ENCODE data around the gene ASF1A. TPM values are rescaled to one million over a fixed set of nuclear protein-coding genes. Genes with fewer than 3 reads are reported as not detected.
"Not testable (repeated sequence)": the region's sequence is repeated elsewhere in the genome, so short reads cannot be mapped to it uniquely, and the experiment has no call there.

The ASF1A gene
- polyA plus RNA-seq (2013, experiment 1 of 2; ENCODE audit: insufficient read length) = 15.3 TPM
- polyA plus RNA-seq (2013, experiment 2 of 2; ENCODE audit: insufficient read length) = 9.4 TPM

DNA sequence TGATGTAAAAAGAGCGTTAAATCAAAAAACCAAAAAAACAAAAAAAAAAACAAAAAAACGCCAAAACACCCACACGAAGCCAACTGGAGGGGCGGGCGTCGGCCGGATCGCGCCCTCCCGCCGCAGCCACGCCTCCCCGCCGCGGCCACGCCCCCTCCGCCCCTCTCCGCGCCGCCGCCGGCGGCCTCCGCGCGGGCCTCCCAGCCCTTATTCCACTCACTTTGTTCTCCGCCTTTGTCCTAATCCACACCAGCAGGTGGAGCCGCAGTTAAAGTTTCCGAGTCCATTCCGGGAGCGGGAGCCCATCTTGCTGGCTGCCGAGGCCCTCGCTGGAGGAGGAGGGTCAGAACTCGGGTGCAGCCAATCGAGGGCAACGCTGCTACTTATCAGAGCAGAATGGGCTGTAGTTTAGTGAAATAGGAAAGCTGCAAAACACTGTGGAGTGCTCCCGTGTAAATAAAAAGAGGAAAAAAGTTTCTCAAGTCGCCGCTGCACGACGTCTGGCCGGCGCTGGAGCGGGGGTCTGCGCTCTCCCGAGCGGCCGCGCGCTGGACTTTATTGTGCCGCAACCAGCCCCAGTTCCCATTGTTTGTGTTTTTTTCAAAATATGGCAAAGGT, at the start of gene ASF1A:
Gene ASF1A, plus strand, starts transcription at position 346 of the 618 bp plus-strand sequence. Its CDS starts 262 bp downstream, at position 608.
- DNase-seq = peak; percentile 99

DNA sequence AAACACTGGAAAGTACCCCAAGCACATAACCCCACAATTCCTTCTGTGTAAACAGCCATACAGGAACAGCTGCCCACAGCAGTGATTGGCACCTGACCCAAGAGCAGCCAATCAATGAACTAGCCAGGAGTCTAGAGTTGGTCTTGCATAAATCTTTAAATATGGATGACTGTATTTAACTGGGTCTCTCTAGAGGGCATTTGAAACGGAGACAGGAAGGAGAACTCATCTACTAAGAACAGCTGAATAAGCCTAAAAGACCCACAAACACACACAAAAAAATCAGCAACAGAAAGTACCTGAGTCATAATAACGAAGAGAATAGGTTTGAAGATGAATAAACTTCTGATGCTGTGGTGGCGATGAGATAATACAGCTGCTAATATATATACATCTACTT, 49.0 kb upstream of the ASF1A start:
- DNase-seq = no peak

DNA sequence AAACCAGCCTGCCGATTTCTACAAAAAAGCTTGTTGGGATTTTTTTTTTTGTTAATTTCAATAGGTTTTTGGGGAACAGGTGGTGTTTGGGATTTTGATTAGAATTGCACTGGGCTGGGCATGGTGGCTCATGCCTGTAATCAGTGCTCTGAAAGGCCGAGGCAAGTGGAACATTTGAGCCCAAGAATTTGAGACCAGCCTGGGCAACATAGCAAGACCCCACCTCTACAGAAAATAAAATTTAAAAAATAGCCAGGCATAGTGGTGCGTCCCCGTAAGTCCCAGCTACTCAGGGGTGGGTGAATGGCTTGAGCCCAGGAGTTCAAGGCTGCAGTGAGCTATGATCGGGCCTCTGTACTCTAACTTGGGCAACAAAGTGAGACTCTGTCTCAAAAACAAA, 40.5 kb upstream of the ASF1A start:
- DNase-seq = no peak

DNA sequence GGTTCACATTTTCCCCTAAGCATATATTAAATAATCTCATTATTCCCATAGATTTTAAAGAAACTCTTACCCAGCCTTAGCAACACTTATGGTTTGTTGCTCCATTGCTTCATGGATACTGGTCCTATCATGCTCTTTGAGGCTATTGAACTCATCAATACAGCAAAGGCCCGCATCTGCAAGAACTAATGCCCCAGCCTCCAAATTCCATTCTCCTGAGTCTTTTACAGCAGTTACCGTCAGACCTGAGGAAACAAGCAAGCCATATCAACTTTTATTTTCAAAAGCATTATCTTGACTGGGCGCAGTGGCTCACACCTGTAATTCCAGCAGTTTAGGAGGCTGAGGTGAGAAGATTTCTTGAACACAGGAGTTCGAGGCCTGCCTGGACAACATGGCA, 37.7 kb upstream of the ASF1A start:
- no peak for DNase-seq

DNA sequence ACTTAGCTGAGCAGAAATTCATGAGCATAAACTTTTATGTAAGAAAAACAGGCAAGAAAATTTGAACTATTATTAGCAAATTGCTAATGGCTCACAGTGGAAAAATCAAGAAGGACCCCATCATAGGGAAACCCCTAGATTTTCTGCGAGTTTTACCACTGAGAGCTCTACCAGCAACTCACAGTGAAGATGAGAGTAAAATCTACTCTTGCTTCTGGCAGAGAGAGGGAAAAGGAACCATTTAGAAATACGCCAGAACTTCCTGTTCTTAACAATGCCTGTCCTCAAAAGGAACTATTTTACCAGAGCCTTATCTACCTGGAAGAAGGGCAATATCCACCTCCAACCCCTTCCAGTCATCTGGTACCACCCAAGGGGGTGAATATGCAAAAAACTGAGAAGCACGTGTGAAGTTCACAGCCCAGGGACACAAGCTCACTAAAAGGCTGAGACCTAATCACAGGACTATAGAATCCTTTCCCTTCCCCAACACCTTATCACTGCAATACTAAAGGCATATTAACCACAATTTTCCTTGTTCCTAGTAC, 34.4 kb upstream of the ASF1A start:
- no peak for DNase-seq

DNA sequence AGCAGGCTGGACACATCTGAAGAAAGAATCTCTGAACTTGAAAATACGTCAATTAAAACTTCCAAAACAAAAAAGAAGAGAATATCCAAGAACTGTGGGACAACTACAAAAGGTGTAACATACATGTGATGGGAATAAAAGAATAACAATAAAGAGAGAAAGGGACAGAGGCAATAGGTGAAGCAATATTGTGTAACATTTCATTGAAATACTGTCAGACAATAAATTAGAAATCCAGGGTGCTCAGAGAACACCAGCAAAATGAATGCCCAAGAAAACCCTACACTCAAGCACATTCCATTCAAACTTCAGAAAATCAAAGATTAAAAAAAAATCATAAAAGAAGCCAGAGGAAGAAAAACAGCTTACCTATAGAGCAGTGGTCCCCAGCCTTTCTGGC, 33.6 kb upstream of the ASF1A start:
- no peak for DNase-seq

DNA sequence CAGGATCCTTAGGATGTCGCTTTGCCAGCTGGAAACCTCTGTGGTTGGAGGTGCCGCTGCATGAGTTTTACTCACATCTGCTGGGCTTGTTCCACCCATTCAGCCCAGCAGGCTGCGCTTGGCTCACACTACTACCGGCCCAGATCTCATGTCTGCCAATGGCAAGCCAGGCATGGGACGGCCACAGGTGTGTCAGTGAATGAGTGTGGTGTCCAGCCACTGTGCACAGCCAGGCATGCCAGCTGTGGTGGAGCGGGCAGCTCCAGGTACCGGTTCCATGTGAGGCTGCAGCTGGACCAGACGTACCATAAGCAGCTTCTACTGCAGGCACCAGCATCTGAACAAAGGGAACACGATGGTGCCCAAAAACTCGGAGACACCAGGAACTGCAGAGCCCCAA, 33.1 kb upstream of the ASF1A start:
- no peak for DNase-seq

DNA sequence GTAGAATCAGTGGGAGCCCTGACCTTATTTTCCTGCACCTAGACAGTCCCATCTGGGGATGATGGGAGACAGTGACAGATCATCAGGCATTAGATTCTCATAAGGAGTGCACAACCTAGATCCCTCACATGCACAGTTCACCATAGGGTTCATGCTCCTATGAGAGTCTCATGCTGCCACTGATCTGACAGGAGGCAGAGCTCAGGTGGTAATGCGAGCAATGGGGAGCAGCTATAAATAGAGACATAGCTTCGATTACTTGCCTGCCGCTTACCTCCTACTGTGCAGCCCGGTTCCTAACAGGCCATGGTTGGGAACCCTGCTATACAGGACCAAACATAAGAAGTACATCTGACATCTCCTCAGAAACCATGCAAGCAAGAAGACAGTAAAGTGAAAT, 31.5 kb upstream of the ASF1A start:
- DNase-seq = no peak

DNA sequence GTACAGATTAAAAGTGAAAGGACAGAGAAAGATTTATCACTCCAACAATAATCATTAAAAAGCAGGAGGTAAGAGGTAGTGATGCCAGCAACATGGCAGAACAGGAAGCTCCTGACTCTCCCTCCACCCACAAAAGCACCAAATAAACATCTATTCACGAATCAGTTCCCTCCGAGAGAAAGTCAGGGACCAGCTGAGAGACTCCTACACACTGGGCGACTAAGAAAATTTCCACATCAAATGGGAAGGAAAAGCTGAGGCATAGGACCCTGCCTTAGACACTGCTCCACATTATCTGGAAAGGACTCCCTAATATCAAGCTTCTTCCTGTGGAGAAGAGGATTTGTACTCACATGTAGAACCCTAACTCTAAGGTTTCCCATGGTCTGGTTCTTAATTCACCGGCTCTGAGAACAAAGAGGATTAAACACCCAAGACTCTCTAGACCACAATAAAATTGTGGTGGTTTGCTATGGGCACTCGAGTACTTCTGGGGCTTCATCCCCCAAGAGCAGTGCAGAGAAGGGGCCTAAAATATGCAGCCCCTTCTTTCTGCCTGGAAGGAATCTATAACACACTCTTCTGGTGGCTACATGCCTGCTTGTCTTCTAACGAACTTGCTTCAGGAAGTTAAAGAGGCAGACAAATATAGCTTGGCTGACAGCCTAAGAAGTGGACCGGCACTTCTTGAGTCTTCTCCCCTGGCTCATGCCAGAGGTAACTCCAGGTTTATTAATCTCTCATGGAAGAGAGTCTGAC, 29.4 kb upstream of the ASF1A start:
- DNase-seq = no peak

DNA sequence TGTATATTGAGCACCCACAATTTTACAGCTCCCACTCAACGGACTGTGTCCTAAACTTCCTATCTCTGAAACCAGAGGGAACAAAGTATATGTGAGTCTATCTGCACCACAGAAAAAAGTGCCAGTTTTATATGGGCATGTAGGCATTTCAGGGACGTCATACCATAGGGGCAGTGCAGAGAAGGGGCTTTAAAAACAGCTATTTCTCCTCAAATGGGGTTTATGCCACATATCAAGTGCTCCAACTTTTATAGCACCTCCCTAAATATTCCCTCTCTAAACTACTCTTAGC, 28.9 kb upstream of the ASF1A start:
- DNase-seq = no peak

DNA sequence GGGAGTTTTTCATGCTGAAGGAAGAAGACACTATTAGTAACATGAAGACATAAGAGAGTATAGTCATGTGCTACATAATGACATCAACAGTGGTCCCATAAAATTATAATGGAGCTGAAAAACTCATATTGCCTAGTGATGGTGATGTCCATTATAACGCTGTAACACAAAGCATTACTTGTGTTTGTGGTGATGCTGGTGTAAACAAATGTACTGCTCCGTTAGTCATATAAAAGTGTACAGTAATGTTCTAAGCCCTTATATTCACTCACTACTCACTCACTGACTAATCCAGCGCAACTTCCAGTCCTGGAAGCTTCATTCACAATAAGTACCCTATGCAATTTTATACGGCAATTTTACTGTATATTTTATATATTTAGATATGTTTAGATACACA, 26.8 kb upstream of the ASF1A start:
- no peak for DNase-seq

DNA sequence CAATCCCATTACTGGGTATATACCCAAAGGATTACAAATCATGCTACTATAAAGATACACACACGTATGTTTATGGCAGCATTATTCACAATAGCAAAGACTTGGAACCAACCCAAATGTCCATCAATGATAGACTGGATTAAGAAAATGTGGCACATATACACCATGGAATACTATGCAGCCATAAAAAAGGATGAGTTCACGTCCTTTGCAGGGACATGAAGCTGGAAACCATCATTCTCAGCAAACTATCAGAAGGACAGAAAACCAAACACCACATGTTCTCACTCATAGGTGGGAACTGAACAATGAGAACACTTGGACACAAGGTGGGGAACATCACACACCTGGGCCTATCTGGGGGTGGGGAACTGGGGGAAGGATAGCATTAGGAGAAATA, 25.1 kb upstream of the ASF1A start:
- not testable (repeated sequence) for DNase-seq

DNA sequence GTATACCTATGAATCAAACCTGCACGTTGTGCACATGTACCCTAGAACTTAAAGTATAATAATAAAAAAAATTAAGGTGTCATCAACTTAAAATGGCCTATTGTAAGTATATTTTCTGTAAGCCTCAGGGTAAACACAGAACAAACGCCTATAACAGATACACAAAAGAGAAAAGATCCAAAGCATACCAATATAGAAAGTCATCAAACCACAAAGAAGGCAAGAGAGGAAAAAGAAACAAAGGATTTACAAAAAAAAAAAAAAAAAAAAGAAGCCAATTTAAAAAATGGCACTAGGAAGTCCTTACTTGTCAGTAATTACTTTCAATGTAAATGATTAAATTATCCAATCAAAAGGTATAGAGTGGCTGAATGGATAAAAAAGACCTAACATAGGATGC, 24.6 kb upstream of the ASF1A start:
- DNase-seq = peak; percentile 69

DNA sequence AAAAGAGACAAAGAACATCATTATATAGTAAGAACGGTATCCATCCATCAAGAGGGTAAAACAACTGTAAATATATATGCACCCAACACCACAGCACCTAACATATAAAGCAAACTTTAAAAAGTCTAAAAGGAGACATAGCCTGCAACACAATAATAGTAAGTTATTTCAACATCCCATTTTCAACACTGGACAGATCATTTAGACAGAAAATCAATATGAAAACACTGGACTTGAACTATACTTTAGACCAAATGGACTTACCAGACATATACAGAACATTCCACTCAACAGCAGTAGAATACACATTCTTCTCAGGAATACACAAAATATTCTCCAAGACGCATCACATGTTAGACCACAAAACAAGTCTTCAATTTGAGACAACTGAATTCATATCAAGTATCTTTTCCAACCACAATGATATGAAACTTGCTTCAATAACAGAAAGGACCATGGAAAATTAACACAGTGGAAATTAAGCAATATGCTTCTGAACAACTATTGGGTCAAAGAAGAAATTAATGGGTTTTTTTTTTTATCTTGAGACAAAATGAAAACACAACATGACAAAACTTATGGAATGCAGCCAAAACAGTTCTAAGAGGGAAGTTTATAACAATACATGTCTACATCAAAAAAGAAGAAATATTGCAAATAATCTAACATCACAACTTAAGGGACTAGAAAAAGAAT, 23.9 kb upstream of the ASF1A start:
- DNase-seq = peak; percentile 17

DNA sequence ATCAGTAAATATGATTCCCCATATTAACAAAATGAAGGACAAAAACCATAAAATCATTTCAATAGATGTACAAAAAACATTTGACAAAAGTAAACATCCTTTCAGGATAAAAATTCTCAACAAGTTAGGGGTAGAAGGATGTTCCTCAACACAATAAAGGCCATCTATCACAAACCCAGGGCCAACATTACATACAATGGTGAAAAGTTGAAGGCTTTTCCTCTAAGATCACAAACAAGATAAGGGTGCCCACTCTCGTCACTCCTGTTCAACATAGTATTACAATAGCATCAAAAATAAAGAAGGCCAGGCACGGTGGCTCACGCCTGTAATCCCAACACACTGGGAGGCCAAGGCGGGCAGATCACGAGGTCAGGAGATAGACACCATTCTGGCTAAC, 22.6 kb upstream of the ASF1A start:
- DNase-seq = no peak

DNA sequence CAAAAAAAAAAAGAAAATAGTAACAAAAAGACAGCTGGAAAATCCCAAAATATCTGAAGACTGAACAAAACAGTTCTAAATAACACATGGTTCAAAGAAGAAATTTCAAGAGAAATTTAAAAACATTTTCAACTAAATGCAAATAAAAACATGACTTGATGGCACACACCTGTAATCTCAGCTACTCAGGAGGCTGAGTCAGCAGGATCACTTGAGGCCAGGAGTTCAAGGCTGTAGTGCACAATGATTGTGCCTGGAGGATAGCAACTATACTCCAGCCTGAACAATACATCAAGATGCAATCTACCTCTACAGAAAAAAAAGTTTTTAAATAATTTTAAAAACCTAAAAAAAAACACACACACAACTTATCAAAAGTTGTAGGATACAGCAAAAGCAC, 21.6 kb upstream of the ASF1A start:
- DNase-seq = no peak

DNA sequence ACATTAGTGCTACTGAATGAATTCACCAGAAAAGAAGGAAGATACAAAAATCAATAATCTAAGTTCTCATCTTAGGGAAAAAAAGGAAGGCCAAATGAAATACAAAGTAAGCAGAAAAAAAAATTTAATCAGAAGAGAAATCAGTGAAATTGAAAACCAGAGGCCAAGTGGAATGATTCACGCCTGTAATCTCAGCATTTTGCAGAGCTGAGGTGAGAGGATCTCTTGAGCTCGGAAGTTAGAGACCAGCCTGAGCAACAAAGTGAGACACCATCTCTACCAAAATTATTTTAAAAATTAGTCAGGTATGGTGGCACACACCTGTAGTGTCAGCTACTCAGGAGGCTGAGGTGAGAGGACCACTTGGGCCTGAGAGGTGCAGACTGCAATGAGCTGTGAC, 21.2 kb upstream of the ASF1A start:
- no peak for DNase-seq

DNA sequence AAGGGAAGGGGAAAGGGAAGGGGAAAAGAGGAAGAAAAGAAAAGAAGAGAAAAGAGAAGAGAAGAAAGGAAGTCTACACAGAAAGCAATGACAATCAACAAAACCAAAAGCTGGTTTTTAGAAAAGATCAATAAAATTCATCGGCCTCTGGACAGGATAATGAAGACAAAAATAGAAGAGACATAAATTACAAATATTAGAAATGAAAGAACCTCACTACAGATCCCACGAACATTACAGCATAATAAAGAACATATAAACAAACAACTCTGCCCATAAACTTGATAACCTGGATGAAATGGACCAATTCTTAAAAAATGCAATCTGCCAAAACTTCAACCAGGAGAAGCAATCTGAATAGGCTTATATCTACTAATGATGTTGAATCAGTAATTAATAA, 20.7 kb upstream of the ASF1A start:
- no peak for DNase-seq

DNA sequence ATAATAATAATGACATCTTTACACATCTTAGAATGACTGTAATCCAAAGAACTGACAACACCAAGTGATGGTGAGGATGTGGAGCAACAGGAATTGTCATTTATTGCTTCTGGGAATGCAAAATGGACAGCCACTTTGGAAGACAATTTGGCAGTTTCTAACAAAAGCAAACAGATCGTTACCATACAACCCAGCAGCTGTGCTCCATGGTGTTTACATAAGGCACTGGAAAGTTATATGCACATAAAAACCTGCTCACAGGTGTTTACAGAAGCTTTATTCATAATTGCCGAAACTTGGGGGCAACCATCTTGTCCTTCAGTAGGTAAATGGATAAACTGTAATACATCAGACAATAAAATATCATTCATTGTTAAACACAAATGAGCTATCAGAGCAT, 18.3 kb upstream of the ASF1A start:
- DNase-seq = no peak

DNA sequence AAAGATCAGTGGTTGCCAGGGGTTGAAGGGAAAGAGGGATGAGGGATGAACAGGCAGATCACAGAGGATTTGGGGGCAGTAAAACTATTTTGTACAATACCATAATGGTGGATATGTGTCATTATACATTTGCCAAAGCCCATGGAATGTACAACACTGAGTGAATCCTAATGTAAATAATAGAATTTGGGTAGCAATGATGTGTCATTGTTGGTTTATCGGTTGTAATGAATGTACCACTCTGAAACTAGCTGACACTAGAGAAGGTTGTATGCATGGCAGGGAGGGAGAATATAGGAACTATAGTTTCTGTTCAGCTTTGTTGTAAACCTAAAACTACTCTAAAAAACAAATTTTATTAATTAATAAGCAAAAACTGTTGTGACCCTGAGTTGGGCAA, 17.8 kb upstream of the ASF1A start:
- peak; percentile 88 for DNase-seq

DNA sequence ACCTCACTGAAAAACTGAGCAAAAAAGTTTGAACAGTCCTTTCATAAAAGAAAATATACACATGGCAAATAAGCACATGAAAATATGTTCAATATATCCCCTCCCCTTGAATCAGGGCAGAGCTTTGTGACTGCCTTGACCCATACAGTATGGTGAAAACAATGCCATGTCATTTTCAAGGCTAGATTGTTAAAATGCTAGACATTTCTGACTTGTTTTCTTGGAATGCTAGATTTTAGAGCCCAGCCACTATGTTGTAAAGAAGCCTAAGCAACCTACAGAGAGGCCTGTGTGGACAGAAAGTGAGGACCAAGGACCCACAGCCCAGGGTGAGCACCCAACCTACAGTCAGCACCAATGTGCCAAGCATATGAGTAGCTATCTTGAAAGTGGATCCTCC, 17.1 kb upstream of the ASF1A start:
- peak; percentile 90 for DNase-seq

DNA sequence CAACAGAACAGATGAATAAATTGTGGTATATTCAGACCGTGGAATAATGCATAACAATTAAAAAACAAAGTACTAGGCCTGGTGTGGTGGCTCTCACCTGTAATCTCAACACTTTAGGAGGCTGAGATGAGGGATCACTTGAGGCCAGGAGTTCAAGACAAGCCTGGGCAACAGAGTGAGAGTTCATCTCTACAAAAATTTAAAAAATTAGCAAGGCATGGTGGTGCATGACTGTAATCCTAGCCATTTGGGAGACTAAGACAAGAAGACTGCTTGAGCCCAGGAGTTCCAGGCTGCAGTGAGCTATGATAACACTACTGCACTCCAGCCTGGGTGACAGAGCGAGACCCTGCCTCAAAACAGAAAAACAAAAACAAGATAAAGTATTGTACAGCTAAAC, 16.1 kb upstream of the ASF1A start:
- no peak for DNase-seq

DNA sequence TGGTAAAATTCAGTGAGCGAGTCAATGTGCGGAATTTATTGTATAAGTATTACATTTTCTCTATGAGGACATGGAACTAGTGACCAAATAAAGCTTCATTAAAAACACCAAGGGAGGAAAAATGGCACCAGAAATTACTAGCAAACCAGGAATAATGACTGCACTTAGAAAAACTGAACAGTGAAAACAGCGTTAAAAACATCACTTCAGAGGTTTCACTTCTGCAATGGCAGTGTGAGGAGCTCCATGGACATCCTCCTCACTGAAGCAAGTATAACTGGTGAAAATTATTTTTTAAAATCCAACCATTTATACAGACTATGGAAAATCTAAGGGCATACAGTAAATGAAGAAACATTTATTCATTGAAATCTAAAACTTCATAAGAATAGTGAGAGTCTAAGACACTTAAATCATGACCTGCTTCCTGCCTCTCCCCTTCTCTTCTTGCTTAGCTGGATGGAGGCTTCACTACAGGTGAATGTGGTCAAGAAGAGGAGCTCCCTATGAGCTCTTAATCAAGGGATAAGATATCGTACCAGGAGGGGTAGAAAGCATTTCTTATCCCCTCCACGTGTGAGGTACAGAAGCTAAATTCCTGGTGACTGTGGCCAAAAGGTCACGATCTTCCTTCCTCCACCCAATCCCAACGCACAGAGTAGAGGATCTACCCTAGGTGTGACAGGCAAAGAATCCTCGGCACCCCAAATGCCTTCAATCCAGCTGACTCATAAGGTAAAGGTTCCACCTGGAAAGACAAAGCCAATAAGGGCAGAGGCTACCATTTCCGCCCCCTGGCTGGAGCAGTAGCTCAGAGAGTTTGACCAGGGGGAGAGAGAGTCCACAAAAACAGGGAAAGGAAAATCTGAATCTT, 12.3 kb upstream of the ASF1A start:
- no peak for DNase-seq
